Measurements from ENCODE around the gene NCCRP1.
"Not testable (repeated sequence)": the region's sequence is repeated elsewhere in the genome, so short reads cannot be mapped to it uniquely, and the experiment has no call there.

DNA sequence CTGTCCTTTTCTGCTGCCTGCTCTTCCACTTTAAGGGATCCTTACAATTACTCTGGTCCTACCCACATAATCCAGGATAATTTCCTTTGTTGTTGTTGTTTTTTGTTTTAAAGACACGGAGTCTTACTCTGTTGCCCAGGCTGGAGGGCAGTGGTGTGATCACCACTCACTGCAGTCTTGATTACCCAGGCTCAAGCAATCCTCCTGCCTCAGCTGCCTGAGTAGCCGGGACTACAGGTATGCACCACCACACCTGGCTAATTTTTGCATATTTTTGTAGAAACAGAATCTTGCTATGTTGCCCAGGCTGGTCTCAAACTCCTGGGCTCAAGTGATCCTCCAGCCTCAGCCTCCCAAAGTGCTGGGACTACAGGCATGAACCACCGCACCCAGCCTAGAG lies 18.6 kb downstream of the NCCRP1 start:
- TF ChIP-seq POLR2A, POLR2AphosphoS5, EP300 (IDR thresholded peaks at IDR 0.05): not testable (repeated sequence)
- TF ChIP-seq, protein P1, sequence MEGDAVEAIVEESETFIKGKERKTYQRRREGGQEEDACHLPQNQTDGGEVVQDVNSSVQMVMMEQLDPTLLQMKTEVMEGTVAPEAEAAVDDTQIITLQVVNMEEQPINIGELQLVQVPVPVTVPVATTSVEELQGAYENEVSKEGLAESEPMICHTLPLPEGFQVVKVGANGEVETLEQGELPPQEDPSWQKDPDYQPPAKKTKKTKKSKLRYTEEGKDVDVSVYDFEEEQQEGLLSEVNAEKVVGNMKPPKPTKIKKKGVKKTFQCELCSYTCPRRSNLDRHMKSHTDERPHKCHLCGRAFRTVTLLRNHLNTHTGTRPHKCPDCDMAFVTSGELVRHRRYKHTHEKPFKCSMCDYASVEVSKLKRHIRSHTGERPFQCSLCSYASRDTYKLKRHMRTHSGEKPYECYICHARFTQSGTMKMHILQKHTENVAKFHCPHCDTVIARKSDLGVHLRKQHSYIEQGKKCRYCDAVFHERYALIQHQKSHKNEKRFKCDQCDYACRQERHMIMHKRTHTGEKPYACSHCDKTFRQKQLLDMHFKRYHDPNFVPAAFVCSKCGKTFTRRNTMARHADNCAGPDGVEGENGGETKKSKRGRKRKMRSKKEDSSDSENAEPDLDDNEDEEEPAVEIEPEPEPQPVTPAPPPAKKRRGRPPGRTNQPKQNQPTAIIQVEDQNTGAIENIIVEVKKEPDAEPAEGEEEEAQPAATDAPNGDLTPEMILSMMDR (IDR thresholded peaks at IDR 0.05) = not testable (repeated sequence)

All from gastroesophageal sphincter (tissue), 3 donors.